PFSK-1 (cell line): ENCODE results near the gene ZFAND3.

Experiments
- FOXP2 ChIP-seq: optimal IDR thresholded peaks from 2 replicates; pipeline ENCODE3; 2011; ENCODE audit warnings: borderline replicate concordance, control low read depth, inconsistent platforms; ENCODE audit not compliant: insufficient read depth; ENCODE audit errors: extremely low read length, extremely low read depth
- POLR2AphosphoS5 ChIP-seq: IDR thresholded peaks from 2 replicates; pipeline ENCODE4 v1.6.1; 2012; ENCODE audit warnings: low read depth, mild to moderate bottlenecking, control low read depth, low read length, moderate library complexity
- REST ChIP-seq, 2 experiments: IDR thresholded peaks; 2 replicates each; pipeline versions ENCODE4 v1.6.1 to v1.8.0; 2011 to 2012; ENCODE audit warnings: low read depth in 2 of 2, low read length in 2 of 2, control low read depth in 1 of 2, inconsistent platforms in 1 of 2, mild to moderate bottlenecking in 1 of 2, moderate library complexity in 1 of 2; ENCODE audit not compliant: insufficient read depth in 1 of 2
- SIN3A ChIP-seq: IDR thresholded peaks from 2 replicates; pipeline ENCODE4 v1.6.1; 2012; ENCODE audit warnings: mild to moderate bottlenecking, low read length, moderate library complexity, borderline replicate concordance; ENCODE audit not compliant: insufficient read depth
- TAF1 ChIP-seq: IDR thresholded peaks from 2 replicates; pipeline ENCODE4 v1.6.1; 2012; ENCODE audit warnings: low read length, control low read depth, borderline replicate concordance; ENCODE audit not compliant: insufficient read depth

ZFAND3 gene

GRCh38 chr6:38035478-38035877 is 216.0 kb downstream of the ZFAND3 start:
- TF ChIP-seq FOXP2 (no peak), SIN3A (no peak), REST (IDR thresholded peaks at IDR 0.05; ENCODE audit: insufficient read depth in 1 of 2, low read depth in 2 of 2, low read length in 2 of 2) (no peak), TAF1 (no peak)

GRCh38 chr6:38039502-38039901 is 220.0 kb downstream of the ZFAND3 start:
- TF ChIP-seq FOXP2 = no peak
- no peak for TF ChIP-seq REST (IDR thresholded peaks at IDR 0.05; ENCODE audit: insufficient read depth in 1 of 2, low read depth in 2 of 2, low read length in 2 of 2)
- TF ChIP-seq SIN3A = no peak
- no peak for TF ChIP-seq POLR2AphosphoS5

- TF ChIP-seq SIN3A (no peak), TAF1 (no peak), REST (IDR thresholded peaks at IDR 0.05; ENCODE audit: insufficient read depth in 1 of 2, low read depth in 2 of 2, low read length in 2 of 2) (no peak), FOXP2 (no peak), POLR2AphosphoS5 (no peak)
Measured at GRCh38 chr6:38040254-38040653, 220.7 kb downstream of the ZFAND3 start.

GRCh38 chr6:38043259-38043753 is 223.8 kb downstream of the ZFAND3 start:
- no peak for TF ChIP-seq FOXP2
- no peak for TF ChIP-seq TAF1
- no peak for TF ChIP-seq POLR2AphosphoS5
- TF ChIP-seq REST (IDR thresholded peaks at IDR 0.05; ENCODE audit: insufficient read depth in 1 of 2, low read depth in 2 of 2, low read length in 2 of 2) = no peak
- TF ChIP-seq SIN3A = no peak

- TF ChIP-seq TAF1 (no peak), SIN3A (no peak), FOXP2 (no peak), REST (IDR thresholded peaks at IDR 0.05; ENCODE audit: insufficient read depth in 1 of 2, low read depth in 2 of 2, low read length in 2 of 2) (no peak), POLR2AphosphoS5 (no peak)
Measured at GRCh38 chr6:38045701-38046305, 226.3 kb downstream of the ZFAND3 start.
